HG03025 (cell line): Measurements from ENCODE around the gene OSBPL3.

ENCODE experiments used
- ATAC-seq: cut with Tn5 transposase; IDR thresholded peaks from one replicate; pipeline ENCODE4 v1.9.1; 2021; ENCODE audit warnings: mild to moderate bottlenecking, moderate library complexity; ENCODE audit not compliant: unreplicated experiment, low FRiP score

Gene OSBPL3

DNA sequence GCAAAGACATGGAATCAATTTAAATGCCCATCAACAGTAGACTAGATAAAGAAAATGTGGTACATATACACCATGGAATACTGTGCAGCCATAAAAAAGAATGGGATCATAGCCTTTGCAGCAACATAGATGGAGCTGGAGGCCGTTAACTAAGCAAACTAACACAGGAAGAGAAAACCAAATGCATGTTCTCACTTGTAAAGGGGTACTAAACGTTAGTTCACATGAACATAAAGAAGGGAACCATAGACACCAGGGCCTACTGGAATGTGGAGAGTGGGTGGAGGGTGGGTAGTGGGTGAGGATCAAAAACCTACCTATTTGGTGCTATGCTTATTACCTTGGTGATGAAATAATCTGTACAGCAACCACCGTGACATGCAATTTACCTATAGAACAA, 144.3 kb downstream of the OSBPL3 start:
- ATAC-seq: no peak

DNA sequence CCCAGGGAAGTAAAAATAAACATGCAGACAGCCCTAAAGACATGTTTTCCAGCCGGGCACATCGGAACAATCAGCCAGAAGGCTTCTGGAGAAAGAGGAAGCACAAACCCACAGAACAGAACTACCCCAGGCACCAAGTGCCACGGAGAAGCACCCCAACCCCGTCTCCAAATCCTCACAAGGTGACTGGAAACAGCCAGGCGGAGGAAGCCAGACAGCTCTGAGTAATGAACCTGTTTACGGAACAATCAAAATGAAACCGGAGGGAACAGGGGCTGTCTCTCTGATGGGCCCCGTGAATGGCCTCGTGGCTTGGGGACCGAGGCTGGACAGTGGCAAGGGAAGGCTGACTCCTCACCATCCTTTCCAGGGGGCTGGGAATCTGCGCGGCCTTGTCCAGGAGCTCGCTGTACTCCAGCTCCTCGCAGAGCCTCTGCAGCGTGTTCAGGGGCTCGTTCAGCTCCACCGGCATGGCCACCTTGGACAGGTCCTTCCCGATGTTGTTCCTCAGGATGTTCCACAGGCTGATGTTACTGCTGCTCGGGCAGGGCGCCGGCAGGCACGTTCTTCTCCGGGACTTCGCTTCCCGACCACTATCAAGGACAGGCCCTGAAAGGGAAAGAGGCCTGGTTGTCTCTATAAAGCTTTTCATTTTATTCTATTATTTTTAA, 145.7 kb downstream of the OSBPL3 start:
- ATAC-seq: peak; percentile 44

DNA sequence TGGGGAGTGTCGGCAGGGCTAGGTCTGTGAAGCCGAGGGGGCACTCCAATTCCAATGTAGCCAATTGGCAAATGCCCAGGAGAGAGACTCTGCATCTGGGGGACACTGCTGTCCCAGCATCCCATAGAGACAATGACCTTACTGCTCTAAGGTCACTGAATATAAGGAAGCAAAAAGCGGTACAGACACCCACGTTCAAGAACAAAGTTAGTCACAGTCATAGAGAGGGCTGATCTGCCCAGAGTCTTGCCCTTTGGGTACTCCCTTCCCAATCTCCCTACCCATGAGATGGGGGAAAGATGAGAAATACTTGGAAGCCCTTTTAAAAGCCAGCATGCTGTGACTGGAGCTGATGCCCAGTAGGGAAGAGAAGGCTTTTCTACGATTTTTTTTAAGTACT, 146.4 kb downstream of the OSBPL3 start:
- no peak for ATAC-seq

GRCh38 chr7:24831240-24831639, 148.7 kb downstream of the OSBPL3 start:
- ATAC-seq: no peak

GRCh38 chr7:24830440-24831050, 149.4 kb downstream of the OSBPL3 start:
- no peak for ATAC-seq

GRCh38 chr7:24829787-24830186, 150.2 kb downstream of the OSBPL3 start:
- ATAC-seq: no peak

- no peak for ATAC-seq
Measured at GRCh38 chr7:24828891-24829661, 150.9 kb downstream of the OSBPL3 start.

- ATAC-seq: no peak
Measured at GRCh38 chr7:24827589-24827988, 152.4 kb downstream of the OSBPL3 start.

DNA sequence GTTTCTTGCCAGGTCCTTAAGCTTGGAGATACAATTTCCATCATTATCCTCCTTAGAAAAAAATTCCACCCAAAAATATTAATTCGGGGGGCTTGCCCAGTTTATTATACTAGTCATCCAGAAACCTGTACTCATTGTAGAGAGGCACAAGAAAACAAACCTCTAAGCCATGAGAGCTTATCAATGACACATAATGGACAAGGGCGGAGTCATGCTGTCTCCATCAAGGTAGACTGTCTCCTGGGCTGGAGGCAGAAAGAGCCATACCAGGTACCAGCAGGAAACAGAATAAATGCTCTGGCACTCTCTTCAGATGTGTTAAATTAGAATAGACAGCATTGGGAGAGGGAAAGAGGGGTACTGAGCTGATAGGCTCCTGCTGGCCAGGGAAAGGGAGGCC, 153.0 kb downstream of the OSBPL3 start:
- no peak for ATAC-seq

GRCh38 chr7:24826662-24827020, 153.3 kb downstream of the OSBPL3 start:
- ATAC-seq: no peak

GRCh38 chr7:24825931-24826661, 153.9 kb downstream of the OSBPL3 start:
- ATAC-seq: no peak

GRCh38 chr7:24825381-24825794, 154.6 kb downstream of the OSBPL3 start:
- no peak for ATAC-seq

- no peak for ATAC-seq
Measured at GRCh38 chr7:24824896-24825295, 155.1 kb downstream of the OSBPL3 start.

GRCh38 chr7:24824400-24824799, 155.6 kb downstream of the OSBPL3 start:
- no peak for ATAC-seq

GRCh38 chr7:24821754-24822054, 158.3 kb downstream of the OSBPL3 start:
- ATAC-seq: no peak

- ATAC-seq: peak; percentile 84
Measured at GRCh38 chr7:24821045-24821753, 158.8 kb downstream of the OSBPL3 start.

DNA sequence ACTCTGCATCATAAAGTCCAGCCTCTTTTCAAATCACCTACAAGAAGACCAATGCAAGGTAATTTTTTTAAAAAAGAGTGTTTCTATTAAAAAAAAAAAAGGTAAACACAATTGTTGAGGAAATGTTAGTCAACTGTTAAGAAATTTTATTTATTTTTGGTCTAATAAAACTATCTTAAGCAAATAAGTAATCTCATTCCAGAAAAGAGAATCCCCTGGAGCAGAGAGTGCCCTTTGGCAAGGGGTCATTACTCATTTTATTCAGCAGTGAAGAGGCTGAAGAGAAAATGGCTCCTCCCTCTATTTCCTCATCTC, 159.3 kb downstream of the OSBPL3 start:
- ATAC-seq: no peak

DNA sequence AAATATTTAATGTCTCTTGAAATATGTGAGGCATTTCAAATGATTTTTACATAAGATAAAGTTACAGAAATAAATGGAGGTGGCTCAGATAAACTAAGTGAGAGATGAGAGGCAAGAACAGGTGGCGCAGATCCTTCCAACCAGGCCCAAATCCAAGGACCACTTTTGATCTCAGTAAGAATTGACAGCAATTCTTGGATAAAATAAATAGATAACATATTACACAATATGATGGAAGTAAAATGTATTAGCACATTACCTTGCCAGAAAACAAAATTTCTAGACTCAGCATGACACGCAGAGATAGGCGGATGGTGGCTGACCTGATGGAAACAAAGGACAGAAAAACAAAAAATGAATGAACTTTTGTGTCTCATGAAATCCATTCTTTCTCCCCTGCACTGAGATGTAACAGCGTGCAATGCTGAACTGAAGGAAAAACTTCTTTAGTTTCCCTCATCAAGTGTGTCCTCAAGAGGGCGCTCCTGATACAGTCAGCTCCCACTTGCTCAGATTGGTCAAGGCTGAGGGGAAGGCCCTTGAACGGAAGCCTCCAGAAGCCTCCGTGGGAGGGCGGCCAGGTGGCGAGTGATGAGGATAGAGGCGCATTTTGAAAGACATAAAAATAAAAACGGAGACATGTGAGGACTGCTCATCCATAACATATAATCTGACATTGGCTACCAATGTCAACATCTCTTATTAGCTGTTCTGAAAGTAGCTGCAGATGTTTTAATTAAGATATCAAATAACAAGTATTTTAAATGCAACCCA, 159.9 kb downstream of the OSBPL3 start:
- peak; percentile 57 for ATAC-seq

GRCh38 chr7:24817339-24817738, 162.6 kb downstream of the OSBPL3 start:
- ATAC-seq: no peak

DNA sequence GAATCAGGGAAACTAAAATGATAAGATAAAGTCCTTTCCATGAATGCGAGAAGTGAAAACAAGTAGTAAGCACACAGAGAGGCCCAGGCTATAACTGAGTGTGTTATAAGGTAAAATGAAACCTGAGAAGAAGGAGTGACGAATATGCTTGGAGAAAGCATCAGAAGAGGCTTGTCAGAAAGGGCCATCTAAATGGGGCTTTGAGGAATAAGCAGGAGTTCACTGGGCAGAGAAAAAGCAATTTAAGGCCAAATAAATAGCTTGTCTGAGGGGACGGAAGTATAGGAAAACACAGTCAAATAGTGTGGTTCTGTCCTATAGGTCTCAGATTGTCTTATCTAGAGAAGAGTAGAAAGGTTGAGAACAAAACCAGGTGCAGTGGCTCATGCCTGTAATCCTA, 163.1 kb downstream of the OSBPL3 start:
- ATAC-seq: no peak
